LNCaP clone FGC (cell line): ENCODE measurements around the gene GNG14.
A peak's percentile ranks its signal among the peaks of the same experiment; 100 is the strongest.

Experiments used
- DNase-seq: peaks from one replicate; pipeline ENCODE4 v3.0.0-alpha.2; 2011; ENCODE audit warnings: low read depth
- H3K4me3 ChIP-seq: 2 replicates; pipeline ENCODE4 v1.5.1; 2011; ENCODE audit warnings: mild to moderate bottlenecking, low read depth, low read length, control low read depth
- TF ChIP-seq, protein P1 (sequence below): IDR thresholded peaks from 2 replicates; pipeline ENCODE4 v1.5.1; 2012; ENCODE audit warnings: mild to moderate bottlenecking; ENCODE audit not compliant: control insufficient read depth, insufficient read depth; ENCODE audit errors: extremely low read depth

The GNG14 gene

GRCh38 chr19:12737835-12738351 is 50.1 kb downstream of the GNG14 start:
- no peak for DNase-seq

More at GRCh38 chr19:12737835-12738351, 50.1 kb downstream of the GNG14 start:
- H3K4me3 ChIP-seq, result peak overlapping the region; percentile 100
- TF ChIP-seq, protein P1, sequence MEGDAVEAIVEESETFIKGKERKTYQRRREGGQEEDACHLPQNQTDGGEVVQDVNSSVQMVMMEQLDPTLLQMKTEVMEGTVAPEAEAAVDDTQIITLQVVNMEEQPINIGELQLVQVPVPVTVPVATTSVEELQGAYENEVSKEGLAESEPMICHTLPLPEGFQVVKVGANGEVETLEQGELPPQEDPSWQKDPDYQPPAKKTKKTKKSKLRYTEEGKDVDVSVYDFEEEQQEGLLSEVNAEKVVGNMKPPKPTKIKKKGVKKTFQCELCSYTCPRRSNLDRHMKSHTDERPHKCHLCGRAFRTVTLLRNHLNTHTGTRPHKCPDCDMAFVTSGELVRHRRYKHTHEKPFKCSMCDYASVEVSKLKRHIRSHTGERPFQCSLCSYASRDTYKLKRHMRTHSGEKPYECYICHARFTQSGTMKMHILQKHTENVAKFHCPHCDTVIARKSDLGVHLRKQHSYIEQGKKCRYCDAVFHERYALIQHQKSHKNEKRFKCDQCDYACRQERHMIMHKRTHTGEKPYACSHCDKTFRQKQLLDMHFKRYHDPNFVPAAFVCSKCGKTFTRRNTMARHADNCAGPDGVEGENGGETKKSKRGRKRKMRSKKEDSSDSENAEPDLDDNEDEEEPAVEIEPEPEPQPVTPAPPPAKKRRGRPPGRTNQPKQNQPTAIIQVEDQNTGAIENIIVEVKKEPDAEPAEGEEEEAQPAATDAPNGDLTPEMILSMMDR, result no peak
